Suppressor macrophage (primary cell): ENCODE results near the gene SLC7A10.

Experiments used
- DNase-seq, 4 experiments: peaks; one replicate each; pipeline ENCODE4 v3.0.0-alpha.2; 2020 to 2022
- total RNA-seq, 17 experiments: gene quantifications; one replicate each; lab custom pipeline; 2026; ENCODE audit warnings: mixed read lengths in 6 of 17, inconsistent platforms in 3 of 17; lab: John Stamatoyannopoulos, UW

Gene SLC7A10
- 0 to 0.77 (median 0) reads per million in 17 experiments for total RNA-seq

- peak in 2 of 4 experiments; percentile 36 to 43 for DNase-seq
Measured at GRCh38 chr19:33225458-33225926, at the start of gene SLC7A10. SLC7A10 (minus strand) TSS chr19:33225850; CDS start chr19:33225703, 147 bp downstream.

GRCh38 chr19:33274663-33275558, 49.3 kb upstream of the SLC7A10 start:
- no peak for DNase-seq

- peak; percentile 84 to 87 (median 85) for DNase-seq
Measured at GRCh38 chr19:33273881-33274662, 48.4 kb upstream of the SLC7A10 start.

GRCh38 chr19:33273065-33273736, 47.6 kb upstream of the SLC7A10 start:
- peak in 1 of 4 experiments; percentile 49 for DNase-seq

- DNase-seq: no peak
Measured at GRCh38 chr19:33271246-33272021, 45.8 kb upstream of the SLC7A10 start.

GRCh38 chr19:33270769-33271168, 45.1 kb upstream of the SLC7A10 start:
- no peak for DNase-seq

- no peak for DNase-seq
Measured at GRCh38 chr19:33269016-33269415, 43.4 kb upstream of the SLC7A10 start.

GRCh38 chr19:33268162-33268991, 42.7 kb upstream of the SLC7A10 start:
- peak; percentile 72 to 85 (median 81) for DNase-seq

- DNase-seq: peak; percentile 55 to 89 (median 77)
Measured at GRCh38 chr19:33267706-33268105, 42.1 kb upstream of the SLC7A10 start.

- DNase-seq: peak in 1 of 4 experiments; percentile 46
Measured at GRCh38 chr19:33266974-33267484, 41.4 kb upstream of the SLC7A10 start.

- no peak for DNase-seq
Measured at GRCh38 chr19:33264881-33265445, 39.3 kb upstream of the SLC7A10 start.

GRCh38 chr19:33263325-33264023, 37.8 kb upstream of the SLC7A10 start:
- no peak for DNase-seq

GRCh38 chr19:33261511-33262189, 36.0 kb upstream of the SLC7A10 start:
- DNase-seq: peak in 3 of 4 experiments; percentile 46 to 69 (median 65)

GRCh38 chr19:33260628-33261418, 35.2 kb upstream of the SLC7A10 start:
- peak; percentile 72 to 91 (median 85) for DNase-seq

GRCh38 chr19:33259539-33259938, 33.9 kb upstream of the SLC7A10 start:
- DNase-seq: peak; percentile 89 to 96 (median 94)

GRCh38 chr19:33257828-33258227, 32.2 kb upstream of the SLC7A10 start:
- no peak for DNase-seq

GRCh38 chr19:33256261-33256660, 30.6 kb upstream of the SLC7A10 start:
- DNase-seq: no peak

GRCh38 chr19:33255781-33256180, 30.1 kb upstream of the SLC7A10 start:
- DNase-seq: no peak
